PC-3 (cell line): ENCODE data around the gene A4GALT. TPM values are rescaled to one million over a fixed set of nuclear protein-coding genes. Genes with fewer than 3 reads are reported as not detected.

Experiments
- ATAC-seq: fragments of 200-7000 bp; cut with Tn5 transposase; 2 replicates; pipeline ENCODE4 v1.9.1; 2020; ENCODE audit warnings: mild to moderate bottlenecking, moderate library complexity
- BruUV-seq: library from RNA; stranded (reverse); fragments of 400-500 nt; replicated peaks from 2 replicates; lab custom pipeline; 2021; lab: Mats Ljungman, UMichigan
- CTCF ChIA-PET: fragments of 300-600 bp; sonication (Branson Sonifier 250); formaldehyde crosslinking; loops from one replicate; lab custom pipeline; 2022; ENCODE audit warnings: antibody characterized with exemption; lab: Charles Lee
- POLR2A ChIA-PET: fragments of 300-600 bp; sonication (Branson Sonifier 250); formaldehyde crosslinking; loops from one replicate; lab custom pipeline; 2022; ENCODE audit warnings: antibody characterized with exemption; ENCODE audit not compliant: unreplicated experiment; lab: Charles Lee
- DNase-seq: peaks from one replicate; pipeline ENCODE4 v3.0.0-alpha.2; 2015
- H2AFZ ChIP-seq: fragments of 300-600 bp; sonication (generic); 2 replicates; pipeline ENCODE4 v1.6.0; 2016; ENCODE audit warnings: antibody characterized with exemption, low read length
- H3F3A ChIP-seq: fragments of 300-600 bp; sonication (generic); one replicate; pipeline ENCODE4 v1.6.0; 2017; ENCODE audit warnings: antibody characterized with exemption, low read length, control low read depth, mild to moderate bottlenecking; ENCODE audit not compliant: unreplicated experiment
- H3K27ac ChIP-seq: fragments of 300-600 bp; sonication (generic); 2 replicates; pipeline ENCODE4 v1.5.1; 2016; ENCODE audit warnings: mild to moderate bottlenecking, low read length
- H3K27me3 ChIP-seq: fragments of 300-600 bp; sonication (generic); 2 replicates; pipeline ENCODE4 v1.6.1; 2016; ENCODE audit warnings: low read length, mixed read lengths
- H3K36me3 ChIP-seq: fragments of 300-600 bp; sonication (generic); 2 replicates; pipeline ENCODE4 v1.6.1; 2016; ENCODE audit warnings: low read depth, mixed run types, low read length, mixed read lengths
- H3K4me1 ChIP-seq: fragments of 300-600 bp; sonication (generic); 2 replicates; pipeline ENCODE4 v1.5.1; 2016; ENCODE audit warnings: low read length; ENCODE audit not compliant: insufficient read depth
- H3K4me2 ChIP-seq: fragments of 300-600 bp; sonication (generic); 2 replicates; pipeline ENCODE4 v1.6.0; 2016; ENCODE audit warnings: low read length
- H3K4me3 ChIP-seq: fragments of 300-600 bp; sonication (generic); 2 replicates; pipeline ENCODE4 v1.5.1; 2016; ENCODE audit warnings: mild to moderate bottlenecking, low read length, mixed read lengths
- H3K79me2 ChIP-seq: fragments of 300-600 bp; sonication (generic); 2 replicates; pipeline ENCODE4 v1.6.1; 2017; ENCODE audit warnings: low read length, mixed read lengths
- H3K9ac ChIP-seq: fragments of 300-600 bp; sonication (generic); 2 replicates; pipeline ENCODE4 v1.6.0; 2016; ENCODE audit warnings: mild to moderate bottlenecking, low read length
- H3K9me2 ChIP-seq: fragments of 300-600 bp; sonication (generic); replicated peaks from 2 replicates; pipeline ENCODE4 v1.6.1; 2016; ENCODE audit warnings: mixed run types, low read length, mixed read lengths
- H3K9me3 ChIP-seq: fragments of 300-600 bp; sonication (generic); 2 replicates; pipeline ENCODE4 v1.6.1; 2016; ENCODE audit warnings: low read length, mixed read lengths
- H4K20me1 ChIP-seq: fragments of 300-600 bp; sonication (generic); 2 replicates; pipeline ENCODE4 v1.6.1; 2016; ENCODE audit warnings: low read length, mixed read lengths
- EZH2 ChIP-seq: fragments of 300-600 bp; sonication (generic); IDR thresholded peaks from one replicate; pipeline ENCODE4 v1.6.1; 2017; ENCODE audit warnings: antibody characterized with exemption, mild to moderate bottlenecking, low read length; ENCODE audit not compliant: unreplicated experiment
- EZH2phosphoT487 ChIP-seq: fragments of 300-600 bp; sonication (generic); IDR thresholded peaks from 2 replicates; pipeline ENCODE4 v1.6.1; 2018; ENCODE audit warnings: mild to moderate bottlenecking, antibody characterized with exemption, low read length, borderline replicate concordance
- intact Hi-C: fragments of 100-400 bp; cut with micrococcal nuclease; formaldehyde crosslinking; loops from 2 replicates; pipeline ENCODE4 v1.9.0; 2023
- total RNA-seq: library from RNA; depleted of rRNA; stranded (reverse); fragments of >200 nt; gene quantifications from 2 replicates; pipeline ENCODE4 v1.2.3, GENCODE V29; 2014
- TF ChIP-seq, protein P1 (sequence below): fragments of 300-600 bp; sonication (generic); conservative IDR thresholded peaks from 2 replicates; pipeline ENCODE4 v1.5.1; 2017; ENCODE audit warnings: antibody characterized with exemption, low read depth, mild to moderate bottlenecking, low read length

The A4GALT gene
- total RNA-seq, 1 experiment from 2014 or later = 3.2 TPM

DNA sequence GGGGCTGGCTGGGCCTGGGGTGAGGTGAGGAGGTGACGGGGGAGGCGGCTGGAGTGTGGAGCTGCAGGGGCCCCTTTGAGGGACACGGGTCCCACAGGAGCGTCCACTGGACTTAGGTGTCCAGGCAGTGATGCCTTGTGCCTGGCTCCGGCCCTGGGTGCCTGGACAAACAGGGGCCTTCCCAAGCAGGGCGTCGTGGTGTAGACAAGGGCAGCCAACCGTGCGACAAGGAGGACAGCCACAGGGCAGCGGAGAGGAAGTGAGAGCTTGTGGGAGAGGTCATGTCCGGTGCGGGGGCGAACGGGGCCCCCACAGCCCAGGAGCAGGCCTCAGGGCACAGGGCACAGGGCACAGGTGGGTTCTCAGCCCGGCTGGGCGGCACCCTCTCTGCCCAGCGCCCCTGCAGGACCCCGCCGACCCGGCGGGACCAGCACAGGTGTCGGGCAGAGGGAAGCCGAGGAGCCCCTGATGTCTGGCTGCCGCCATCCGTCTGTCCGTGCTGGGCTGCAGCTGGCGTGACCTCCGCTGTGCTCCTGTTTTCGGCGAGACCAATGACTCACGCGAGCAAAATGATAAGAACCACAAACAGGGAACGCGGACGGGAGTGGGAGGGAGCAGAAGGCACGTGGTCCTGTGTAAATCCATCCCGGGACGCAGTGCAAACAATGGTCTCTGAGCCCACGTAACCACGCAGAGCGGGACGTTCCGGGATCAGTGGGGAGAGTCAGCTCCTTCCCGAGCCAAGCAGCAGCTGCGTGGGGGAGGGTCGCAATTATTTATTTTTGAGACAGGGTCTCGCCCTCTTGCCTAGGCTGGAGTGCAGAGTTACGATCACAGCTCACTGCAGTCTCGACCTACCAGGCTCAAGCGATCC is 49.1 kb upstream of the A4GALT start:
- CTCF ChIA-PET = interaction anchor here (0.5 kb wide), 1 partner anchor 214 kb away, joined by 5 read pairs; no protein-coding TSS in a partner anchor

DNA sequence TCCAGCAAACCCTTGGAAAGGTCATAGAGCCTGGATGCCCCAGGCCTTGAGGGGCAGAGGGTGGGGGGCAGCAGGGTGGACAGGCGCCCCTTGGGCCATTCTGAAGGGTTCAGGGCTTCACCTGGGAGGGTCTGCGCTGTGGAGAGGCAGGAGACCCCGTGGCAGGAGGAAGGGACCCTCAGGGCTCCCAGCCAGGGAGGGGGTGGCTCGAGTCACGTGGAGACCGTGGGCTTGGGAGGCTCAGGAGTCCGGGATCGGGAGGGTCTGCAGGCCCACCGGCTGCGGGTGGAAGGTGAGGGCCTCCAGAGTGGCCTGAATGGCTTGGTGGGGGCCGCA is 48.5 kb upstream of the A4GALT start:
- no peaks in the 10 kb centered on the region for H3K9me2 ChIP-seq
- intact Hi-C loops = no loop called here
- TF ChIP-seq EZH2 (no peak), EZH2phosphoT487 (no peak)
- TF ChIP-seq, protein P1, sequence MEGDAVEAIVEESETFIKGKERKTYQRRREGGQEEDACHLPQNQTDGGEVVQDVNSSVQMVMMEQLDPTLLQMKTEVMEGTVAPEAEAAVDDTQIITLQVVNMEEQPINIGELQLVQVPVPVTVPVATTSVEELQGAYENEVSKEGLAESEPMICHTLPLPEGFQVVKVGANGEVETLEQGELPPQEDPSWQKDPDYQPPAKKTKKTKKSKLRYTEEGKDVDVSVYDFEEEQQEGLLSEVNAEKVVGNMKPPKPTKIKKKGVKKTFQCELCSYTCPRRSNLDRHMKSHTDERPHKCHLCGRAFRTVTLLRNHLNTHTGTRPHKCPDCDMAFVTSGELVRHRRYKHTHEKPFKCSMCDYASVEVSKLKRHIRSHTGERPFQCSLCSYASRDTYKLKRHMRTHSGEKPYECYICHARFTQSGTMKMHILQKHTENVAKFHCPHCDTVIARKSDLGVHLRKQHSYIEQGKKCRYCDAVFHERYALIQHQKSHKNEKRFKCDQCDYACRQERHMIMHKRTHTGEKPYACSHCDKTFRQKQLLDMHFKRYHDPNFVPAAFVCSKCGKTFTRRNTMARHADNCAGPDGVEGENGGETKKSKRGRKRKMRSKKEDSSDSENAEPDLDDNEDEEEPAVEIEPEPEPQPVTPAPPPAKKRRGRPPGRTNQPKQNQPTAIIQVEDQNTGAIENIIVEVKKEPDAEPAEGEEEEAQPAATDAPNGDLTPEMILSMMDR = no peak
- H4K20me1 ChIP-seq = no peaks in the 10 kb centered on the region
- ChIA-PET POLR2A (no interaction called here), CTCF (no interaction called here)
- H3K9ac ChIP-seq = no peak overlapping the region
- no peaks in the 10 kb centered on the region for H3K27me3 ChIP-seq
- no peak overlapping the region for H2AFZ ChIP-seq
- DNase-seq = no peak
- H3F3A ChIP-seq = no peaks in the 10 kb centered on the region
- H3K79me2 ChIP-seq = no peaks in the 10 kb centered on the region
- H3K4me2 ChIP-seq = no peak overlapping the region
- no peaks in the 10 kb centered on the region for H3K9me3 ChIP-seq
- no peak overlapping the region for H3K27ac ChIP-seq
- H3K4me1 ChIP-seq = no peaks in the 10 kb centered on the region
- no peak for ATAC-seq
- BruUV-seq = no TSS peak
- no peaks in the 10 kb centered on the region for H3K36me3 ChIP-seq
- no peak overlapping the region for H3K4me3 ChIP-seq

More for the DNA sequence above, 49.1 kb upstream of the A4GALT start:
- intact Hi-C loops = no loop called here
- Histone ChIP-seq H3K9me3 (no peaks in the 10 kb centered on the region), H3K4me2 (no peak overlapping the region), H3K9me2 (no peaks in the 10 kb centered on the region), H3K79me2 (no peaks in the 10 kb centered on the region), H3K27me3 (no peaks in the 10 kb centered on the region), H3F3A (no peaks in the 10 kb centered on the region), H3K36me3 (no peaks in the 10 kb centered on the region), H4K20me1 (no peaks in the 10 kb centered on the region), H2AFZ (no peak overlapping the region), H3K27ac (no peak overlapping the region), H3K4me1 (no peaks in the 10 kb centered on the region), H3K9ac (no peak overlapping the region), H3K4me3 (no peak overlapping the region)
- ATAC-seq = no peak
- POLR2A ChIA-PET = no interaction called here
- DNase-seq = no peak
- TF ChIP-seq EZH2phosphoT487 (no peak), EZH2 (no peak)
- TF ChIP-seq, protein P1 = no peak
- BruUV-seq = no TSS peak

DNA sequence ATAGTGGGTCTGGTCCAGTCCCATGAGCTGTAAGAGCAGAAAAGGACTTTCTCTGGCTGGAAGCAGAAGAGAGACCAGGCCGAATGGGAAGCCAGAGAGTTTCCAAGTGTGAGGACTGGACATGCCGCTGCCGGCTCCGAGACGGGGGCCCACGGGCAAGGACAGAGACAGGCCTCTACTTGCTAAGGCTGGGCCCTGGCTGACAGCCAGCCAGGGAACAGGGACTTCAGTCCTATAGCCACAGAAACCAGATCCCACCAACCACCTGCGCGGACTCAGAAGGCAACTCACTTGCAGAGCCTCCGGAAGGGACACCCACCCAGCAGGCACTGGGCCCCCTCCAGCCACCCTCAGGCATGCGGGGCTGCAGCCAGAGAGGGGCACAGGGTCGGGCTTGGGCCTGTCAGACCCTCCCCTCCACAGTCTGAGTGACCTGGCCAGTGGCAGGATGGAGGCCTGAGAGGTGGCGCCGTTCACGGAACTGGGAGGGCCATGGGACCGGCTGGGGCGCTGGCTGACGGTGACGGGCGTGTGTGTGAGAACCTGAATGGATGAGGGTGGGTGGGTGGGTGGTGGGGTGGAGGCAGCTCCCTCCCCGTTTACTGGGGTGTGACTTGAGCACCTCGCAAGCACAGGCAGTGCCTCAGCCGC is 47.8 kb upstream of the A4GALT start:
- Histone ChIP-seq H3K79me2 (no peaks in the 10 kb centered on the region), H3K4me2 (no peak overlapping the region), H3K4me1 (no peaks in the 10 kb centered on the region), H3K9me2 (no peaks in the 10 kb centered on the region), H3K4me3 (no peak overlapping the region), H4K20me1 (no peaks in the 10 kb centered on the region), H3K27me3 (no peaks in the 10 kb centered on the region), H3F3A (no peaks in the 10 kb centered on the region), H3K27ac (no peak overlapping the region), H2AFZ (no peak overlapping the region), H3K9me3 (no peaks in the 10 kb centered on the region), H3K9ac (no peak overlapping the region), H3K36me3 (no peaks in the 10 kb centered on the region)
- ChIA-PET CTCF (interaction anchor here (0.5 kb wide), 1 partner anchor 404 kb away, joined by 3 read pairs; no protein-coding TSS in a partner anchor), POLR2A (no interaction called here)
- ATAC-seq (no peak), DNase-seq (no peak)
- intact Hi-C loops = no loop called here
- no TSS peak for BruUV-seq
- TF ChIP-seq EZH2 = no peak
- no peak for TF ChIP-seq EZH2phosphoT487
- TF ChIP-seq, protein P1 = no peak
